C4-2B (cell line): ENCODE measurements around the gene ACAD11.

ENCODE experiments used
- H3K27ac ChIP-seq: fragments of 450-650 bp; 2 replicates; pipeline ENCODE4 v1.5.1; 2017
- ZFX ChIP-seq: fragments of 450-650 bp; IDR thresholded peaks from 2 replicates; pipeline ENCODE4 v1.6.1; 2017
- TF ChIP-seq, protein P1 (sequence below): fragments of 450-650 bp; conservative IDR thresholded peaks from 2 replicates; pipeline ENCODE4 v1.5.1; 2017; ENCODE audit warnings: mild to moderate bottlenecking

ACAD11 gene, protein sequence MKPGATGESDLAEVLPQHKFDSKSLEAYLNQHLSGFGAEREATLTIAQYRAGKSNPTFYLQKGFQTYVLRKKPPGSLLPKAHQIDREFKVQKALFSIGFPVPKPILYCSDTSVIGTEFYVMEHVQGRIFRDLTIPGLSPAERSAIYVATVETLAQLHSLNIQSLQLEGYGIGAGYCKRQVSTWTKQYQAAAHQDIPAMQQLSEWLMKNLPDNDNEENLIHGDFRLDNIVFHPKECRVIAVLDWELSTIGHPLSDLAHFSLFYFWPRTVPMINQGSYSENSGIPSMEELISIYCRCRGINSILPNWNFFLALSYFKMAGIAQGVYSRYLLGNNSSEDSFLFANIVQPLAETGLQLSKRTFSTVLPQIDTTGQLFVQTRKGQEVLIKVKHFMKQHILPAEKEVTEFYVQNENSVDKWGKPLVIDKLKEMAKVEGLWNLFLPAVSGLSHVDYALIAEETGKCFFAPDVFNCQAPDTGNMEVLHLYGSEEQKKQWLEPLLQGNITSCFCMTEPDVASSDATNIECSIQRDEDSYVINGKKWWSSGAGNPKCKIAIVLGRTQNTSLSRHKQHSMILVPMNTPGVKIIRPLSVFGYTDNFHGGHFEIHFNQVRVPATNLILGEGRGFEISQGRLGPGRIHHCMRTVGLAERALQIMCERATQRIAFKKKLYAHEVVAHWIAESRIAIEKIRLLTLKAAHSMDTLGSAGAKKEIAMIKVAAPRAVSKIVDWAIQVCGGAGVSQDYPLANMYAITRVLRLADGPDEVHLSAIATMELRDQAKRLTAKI

DNA sequence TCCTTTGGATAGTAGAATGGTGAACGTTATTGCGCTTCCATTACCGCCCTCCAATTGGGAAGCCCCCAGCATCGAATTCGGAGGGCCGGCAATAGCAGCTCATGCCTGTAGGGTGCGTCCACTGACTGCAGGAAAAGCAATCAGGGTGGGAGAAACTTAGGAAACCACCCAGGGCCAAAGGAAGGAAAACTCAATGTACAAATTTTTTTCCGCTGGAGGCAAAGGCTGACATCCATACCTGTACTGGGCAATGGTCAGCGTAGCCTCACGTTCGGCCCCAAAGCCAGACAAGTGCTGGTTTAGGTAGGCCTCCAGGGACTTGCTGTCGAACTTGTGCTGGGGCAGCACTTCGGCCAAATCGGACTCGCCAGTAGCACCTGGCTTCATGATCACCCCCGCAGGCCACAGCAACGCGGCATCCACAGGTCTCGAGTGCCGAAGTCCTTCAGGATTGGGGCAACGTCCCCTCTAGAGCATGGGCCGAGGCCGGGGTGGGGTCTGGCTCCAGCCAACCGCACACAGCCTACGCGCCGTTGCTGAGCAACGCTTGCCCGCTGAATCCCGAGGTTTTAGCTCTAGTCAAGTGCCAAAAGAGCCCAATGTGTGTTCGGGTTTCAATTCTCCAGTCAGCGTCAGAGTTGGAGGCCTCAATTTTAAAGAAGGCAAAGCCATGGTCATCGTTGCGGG lies at the start of gene ACAD11:
Gene ACAD11 (minus strand): TSS at position 445 of the 687 bp plus-strand sequence. CDS start 58 bp downstream, at position 387.
- TF ChIP-seq ZFX: no peak
- TF ChIP-seq, protein P1, sequence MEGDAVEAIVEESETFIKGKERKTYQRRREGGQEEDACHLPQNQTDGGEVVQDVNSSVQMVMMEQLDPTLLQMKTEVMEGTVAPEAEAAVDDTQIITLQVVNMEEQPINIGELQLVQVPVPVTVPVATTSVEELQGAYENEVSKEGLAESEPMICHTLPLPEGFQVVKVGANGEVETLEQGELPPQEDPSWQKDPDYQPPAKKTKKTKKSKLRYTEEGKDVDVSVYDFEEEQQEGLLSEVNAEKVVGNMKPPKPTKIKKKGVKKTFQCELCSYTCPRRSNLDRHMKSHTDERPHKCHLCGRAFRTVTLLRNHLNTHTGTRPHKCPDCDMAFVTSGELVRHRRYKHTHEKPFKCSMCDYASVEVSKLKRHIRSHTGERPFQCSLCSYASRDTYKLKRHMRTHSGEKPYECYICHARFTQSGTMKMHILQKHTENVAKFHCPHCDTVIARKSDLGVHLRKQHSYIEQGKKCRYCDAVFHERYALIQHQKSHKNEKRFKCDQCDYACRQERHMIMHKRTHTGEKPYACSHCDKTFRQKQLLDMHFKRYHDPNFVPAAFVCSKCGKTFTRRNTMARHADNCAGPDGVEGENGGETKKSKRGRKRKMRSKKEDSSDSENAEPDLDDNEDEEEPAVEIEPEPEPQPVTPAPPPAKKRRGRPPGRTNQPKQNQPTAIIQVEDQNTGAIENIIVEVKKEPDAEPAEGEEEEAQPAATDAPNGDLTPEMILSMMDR: peak; percentile 74
- H3K27ac ChIP-seq: peak within 1 kb of the TSS; percentile 93

DNA sequence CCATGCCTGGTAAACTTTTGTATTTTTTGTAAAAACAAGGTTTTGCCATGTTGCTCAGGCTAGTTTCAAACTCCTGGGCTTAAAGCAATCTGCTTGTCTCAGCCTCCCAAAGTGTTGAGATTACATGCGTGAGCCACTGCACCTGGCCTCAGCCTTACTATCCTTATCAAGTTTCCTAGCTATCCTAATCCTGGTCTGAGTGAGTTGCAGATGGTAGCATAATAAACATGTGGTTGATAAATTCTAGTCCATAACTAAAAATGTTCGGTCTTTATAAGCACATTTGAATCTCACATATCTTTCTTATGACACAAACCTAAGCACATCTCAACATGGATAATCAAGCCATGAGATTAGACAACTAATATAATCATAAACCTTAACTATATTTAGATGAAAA lies 44.1 kb upstream of the ACAD11 start:
- TF ChIP-seq, protein P1: no peak
- TF ChIP-seq ZFX: no peak
- H3K27ac ChIP-seq: no peak overlapping the region

DNA sequence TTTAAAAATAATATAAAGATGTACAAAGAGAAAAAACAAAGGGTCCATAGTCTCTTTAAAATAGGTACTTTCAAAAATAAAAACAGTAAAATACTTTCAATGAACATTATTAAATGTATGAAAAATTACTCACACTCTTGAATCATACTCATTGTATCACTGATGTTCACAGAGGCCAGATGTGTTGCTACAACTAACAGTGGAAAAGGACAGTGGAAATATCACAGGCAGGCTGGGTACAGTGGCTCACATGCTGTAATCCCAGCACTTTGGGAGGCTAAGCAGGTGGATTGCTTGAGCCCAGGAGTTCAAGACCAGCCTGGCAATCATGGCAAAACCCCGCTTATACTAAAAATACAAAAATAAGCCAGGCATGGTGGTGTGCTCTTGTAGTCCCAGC lies 35.8 kb upstream of the ACAD11 start:
- no peak overlapping the region for H3K27ac ChIP-seq
- TF ChIP-seq, protein P1: no peak
- TF ChIP-seq ZFX: no peak

DNA sequence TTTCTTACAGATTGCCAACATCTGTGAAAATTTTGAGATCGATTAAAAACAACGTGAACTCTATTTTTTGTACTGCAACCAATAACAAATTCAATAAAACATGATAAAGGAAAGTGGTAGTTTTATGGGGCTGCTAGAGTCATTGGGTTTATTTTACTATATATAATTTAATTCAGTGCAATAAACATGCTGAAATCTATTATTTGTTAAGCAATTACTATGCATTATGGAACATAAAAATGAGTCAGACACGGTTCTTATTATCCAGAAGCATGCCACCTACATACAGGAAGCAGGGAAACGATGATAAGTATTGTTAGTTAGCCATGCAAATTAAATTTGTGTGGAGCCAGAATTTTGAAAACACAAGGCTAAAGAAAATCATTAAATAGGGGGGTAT lies 35.4 kb upstream of the ACAD11 start:
- TF ChIP-seq, protein P1: no peak
- TF ChIP-seq ZFX: no peak
- H3K27ac ChIP-seq: no peak overlapping the region

DNA sequence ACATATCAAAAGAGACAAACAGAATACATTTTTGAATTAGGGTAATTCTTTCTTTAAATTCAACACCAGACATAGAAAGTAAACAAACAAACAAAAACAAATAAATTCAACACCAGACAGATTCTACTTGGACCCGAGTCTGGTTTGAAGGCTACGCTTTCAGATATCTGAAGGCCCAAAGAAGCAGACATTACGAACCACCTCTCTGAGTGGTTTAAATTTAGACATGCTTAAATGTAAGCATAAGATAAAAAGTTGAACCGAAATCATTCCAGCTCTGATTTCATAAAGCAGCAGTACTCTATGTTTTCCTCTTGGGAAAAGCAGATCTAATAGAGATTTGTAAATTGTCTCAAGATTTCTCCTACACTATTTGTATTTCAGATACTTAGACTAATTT lies 30.4 kb upstream of the ACAD11 start:
- no peak for TF ChIP-seq ZFX
- TF ChIP-seq, protein P1: no peak
- no peak overlapping the region for H3K27ac ChIP-seq

DNA sequence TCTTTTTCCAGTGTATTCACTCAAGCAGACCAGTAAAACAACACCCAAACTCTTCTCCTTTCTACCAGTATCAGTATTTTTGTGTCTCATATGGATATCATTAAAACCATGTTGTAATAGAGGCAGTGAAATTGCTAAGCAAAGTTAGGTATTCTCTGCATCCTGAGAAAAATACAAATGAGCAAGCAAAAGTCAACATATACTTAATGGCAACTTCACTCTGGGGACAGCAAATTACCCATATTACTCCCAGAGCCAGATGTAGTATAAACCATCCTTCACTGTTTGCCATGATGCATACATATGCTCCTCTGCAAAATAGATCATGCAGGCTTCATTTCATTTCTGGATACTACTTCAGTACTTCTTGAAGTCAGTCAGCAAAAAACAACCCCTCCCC lies 22.6 kb upstream of the ACAD11 start:
- no peak overlapping the region for H3K27ac ChIP-seq
- TF ChIP-seq ZFX: no peak
- TF ChIP-seq, protein P1: no peak
